GM12875 (cell line): ENCODE measurements around the gene ISYNA1.
"Not testable (repeated sequence)": the region's sequence is repeated elsewhere in the genome, so short reads cannot be mapped to it uniquely, and the experiment has no call there.

Experiments used
- H3K4me3 ChIP-seq: one replicate; pipeline ENCODE4 v1.5.1; 2011; ENCODE audit warnings: low read depth, low read length, control low read depth
- CTCF ChIP-seq: IDR thresholded peaks from 2 replicates; pipeline ENCODE4 v1.5.1; 2011; ENCODE audit warnings: low read depth, mild to moderate bottlenecking, control low read depth, inconsistent platforms, low read length, moderate library complexity, borderline replicate concordance; ENCODE audit not compliant: insufficient read depth

ISYNA1 gene

GRCh38 chr19:18406749-18407148 is 31.2 kb downstream of the ISYNA1 start:
- H3K4me3 ChIP-seq, result no peak overlapping the region
- TF ChIP-seq CTCF, result no peak

GRCh38 chr19:18405754-18406153 is 32.2 kb downstream of the ISYNA1 start:
- not testable (repeated sequence) for H3K4me3 ChIP-seq

- not testable (repeated sequence) for H3K4me3 ChIP-seq
Observed at GRCh38 chr19:18402455-18403248, 35.3 kb downstream of the ISYNA1 start.

GRCh38 chr19:18401580-18402112 is 36.3 kb downstream of the ISYNA1 start:
- peak; percentile 45; the same call in 1 of the 2 replicates for TF ChIP-seq CTCF
- H3K4me3 ChIP-seq, result no peak overlapping the region

GRCh38 chr19:18399008-18399407 is 38.9 kb downstream of the ISYNA1 start:
- H3K4me3 ChIP-seq, result no peak overlapping the region
- no peak for TF ChIP-seq CTCF

DNA sequence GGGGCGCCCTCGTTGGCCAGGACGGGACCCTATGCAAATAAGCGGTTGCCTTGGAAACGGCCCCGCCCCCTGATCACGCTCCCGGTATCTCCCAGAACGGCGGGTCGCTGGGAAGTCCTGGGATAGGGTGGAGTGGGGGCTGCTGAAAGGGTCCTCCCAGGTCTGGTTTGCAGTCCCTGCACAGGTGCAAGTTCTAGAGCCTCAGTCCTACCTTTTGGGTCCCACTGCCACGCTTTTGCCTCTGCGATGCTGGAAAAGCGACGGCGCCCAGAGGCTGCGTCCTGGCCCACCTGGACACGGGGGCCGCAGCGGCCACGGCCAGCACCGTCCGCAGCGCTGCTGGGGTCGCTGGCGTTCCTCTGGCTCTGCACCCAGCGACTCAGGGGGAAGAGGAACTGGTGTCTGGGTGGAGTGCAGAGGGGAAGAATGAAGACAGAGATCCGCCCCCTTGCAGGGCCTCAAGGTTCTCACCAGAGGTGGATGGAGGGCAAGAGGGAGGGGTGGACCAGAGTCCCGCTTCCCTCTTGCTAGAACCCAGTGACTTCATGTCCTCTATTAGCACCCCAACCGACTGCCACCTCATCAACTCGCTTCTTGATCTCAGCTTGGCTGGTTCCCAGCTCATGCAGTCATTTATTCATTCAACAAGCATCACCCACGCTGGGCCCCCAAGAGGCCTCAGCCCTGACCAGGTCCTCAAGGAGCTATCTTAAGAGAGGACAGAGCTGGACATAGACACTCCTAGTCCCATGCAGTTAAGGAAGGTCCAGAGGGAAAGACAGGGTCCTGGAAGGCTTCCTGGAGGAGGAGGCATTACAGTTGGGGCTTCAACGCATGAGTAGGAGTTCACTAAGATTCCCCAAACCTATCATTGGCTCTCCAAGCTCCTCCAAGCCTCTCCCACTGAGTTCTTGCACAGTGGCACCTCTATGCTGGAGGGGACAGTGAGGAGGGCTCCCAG is 40.4 kb downstream of the ISYNA1 start, which contains the start of gene LRRC25:
LRRC25 (minus strand) TSS at position 381 of the 961 bp plus-strand sequence. CDS start 659 bp downstream, outside the sequence.
- H3K4me3 ChIP-seq, result peak within 1 kb of the TSS; percentile 49
- TF ChIP-seq CTCF, result no peak

DNA sequence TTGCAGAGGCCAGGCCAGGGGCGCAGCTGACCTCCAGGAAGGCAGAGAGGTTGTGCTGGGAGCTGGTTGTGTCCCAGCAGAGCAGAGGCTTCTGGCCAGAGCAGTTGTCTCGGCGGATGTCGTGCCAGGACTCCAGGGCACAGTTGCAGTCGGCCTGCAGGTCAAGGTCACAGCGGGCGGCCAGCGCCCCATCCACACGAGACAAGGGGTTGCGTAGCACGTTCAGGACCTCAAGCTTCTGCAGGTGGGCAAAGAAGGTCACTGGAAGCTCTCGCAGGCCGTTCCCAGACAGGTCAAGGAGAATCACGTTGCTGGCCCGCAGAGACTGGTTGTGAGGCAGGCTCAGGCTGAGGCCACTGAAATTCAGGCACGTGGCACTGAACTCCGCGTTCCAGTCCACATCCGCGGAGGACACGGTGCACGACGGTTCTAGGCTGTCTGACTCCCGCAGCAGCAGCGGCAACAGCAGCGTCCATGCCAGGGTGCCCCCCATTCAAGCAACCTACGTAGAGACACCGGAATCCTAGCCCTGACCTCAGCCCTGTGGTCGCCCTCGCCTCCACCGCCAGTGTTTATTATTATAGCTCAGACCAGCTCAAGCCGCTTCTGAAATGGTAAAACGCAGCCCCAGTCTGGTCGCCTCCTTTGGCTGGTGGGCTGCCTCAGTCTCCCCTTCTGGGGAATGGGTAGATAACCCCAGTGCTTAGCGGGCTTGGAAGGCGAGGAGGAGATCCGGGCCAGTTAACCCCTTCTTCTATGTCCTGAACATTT is 41.3 kb downstream of the ISYNA1 start:
- H3K4me3 ChIP-seq, result peak overlapping the region; percentile 49
- no peak for TF ChIP-seq CTCF
